Psoas muscle (tissue), 8 donors: ENCODE data around the gene FGF14. TPM values are rescaled to one million over a fixed set of nuclear protein-coding genes. Genes with fewer than 3 reads are reported as not detected.
"Not testable (repeated sequence)": the region's sequence is repeated elsewhere in the genome, so short reads cannot be mapped to it uniquely, and the experiment has no call there.

Experiments
- ATAC-seq, 4 donors: fragments of 200-7000 bp; cut with Tn5 transposase; one replicate each; pipeline ENCODE4 v1.9.1; 2020; ENCODE audit warnings: moderate library complexity in 3 of 4, mild to moderate bottlenecking in 2 of 4
- DNase-seq, 2 donors: peaks; one replicate each; pipeline ENCODE4 v3.0.0-alpha.2; 2020
- H3K27ac ChIP-seq: fragments of 200-600 bp; one replicate; pipeline ENCODE4 v1.8.0; 2022
- H3K27me3 ChIP-seq, 3 donors: fragments of 200-600 bp in 1 of 3; one replicate each; pipeline versions ENCODE4 v1.6.1 to v1.8.0; 2013 to 2022; ENCODE audit warnings: low read length in 2 of 3, mild to moderate bottlenecking in 2 of 3, moderate library complexity in 1 of 3; ENCODE audit not compliant: insufficient read depth in 3 of 3
- H3K36me3 ChIP-seq, 2 donors: fragments of 200-600 bp in 1 of 2; one replicate each; pipeline versions ENCODE4 v1.6.1 to v1.8.0; 2013 to 2022; ENCODE audit warnings: low read depth in 1 of 2, mild to moderate bottlenecking in 1 of 2, moderate library complexity in 1 of 2; ENCODE audit not compliant: insufficient read depth in 1 of 2
- H3K4me1 ChIP-seq: fragments of 200-600 bp; one replicate; pipeline ENCODE4 v1.8.0; 2022
- H3K4me3 ChIP-seq: fragments of 200-600 bp; one replicate; pipeline ENCODE4 v1.8.0; 2022; ENCODE audit warnings: mild to moderate bottlenecking
- H3K9me3 ChIP-seq: fragments of 200-600 bp; one replicate; pipeline ENCODE4 v1.8.0; 2022
- CTCF ChIP-seq: fragments of 200-600 bp; IDR thresholded peaks from one replicate; pipeline ENCODE4 v1.8.0; 2022; ENCODE audit warnings: antibody characterized with exemption
- WGBS, 3 donors: extraction: QIAGEN DNeasy Blood & Tissue Kit; methylation state at CpG; one replicate each; pipeline versions ENCODE4 v1.1.6 to v1.1.7; 2013; 5-methylcytosine and 5-hydroxymethylcytosine counted together
- intact Hi-C, 2 donors: fragments of 100-400 bp; cut with DNase I; formaldehyde crosslinking; loops; one replicate each; pipeline versions ENCODE4 v1.11.0 to v1.14.2; 2022
- polyA plus RNA-seq, 3 donors: library from polyadenylated mRNA; stranded (reverse); fragments of 200-250 nt; gene quantifications; one replicate each; pipeline ENCODE4 v1.2.3, GENCODE V29; 2013
- total RNA-seq, 4 donors: library from RNA; stranded (reverse); fragmentation: NEBNext Ultra II Directional in 2 of 4; extraction: Animal tissue kit (Norgen Biotek cat#: 25700) in 2 of 4; gene quantifications; one replicate each; pipeline versions ENCODE4 v1.2.1 to v1.2.4, GENCODE V29; 2021 to 2023
- donor health status: healthy with polysubstance abuse.
- donor health status: DM: no; HTN: no; CAD: no; lungs with moderate emphysema.
- donor health status: Bipolar disorder and iron deficiency.
- donor health status: healthy.
- donor health status: DM: yes; HTN: yes; CAD: no.
- donor health status: DM: no; HTN: no; CAD: no.
- donor health status: DM: no; HTN: no; CAD: no.
- donor health status: DM: yes; HTN: yes; CAD: no.

Gene FGF14
- total and polyA plus RNA-seq, 7 donors, result 0.01 to 0.05 (median 0.02) TPM; not detected in 4

GRCh38 chr13:101846249-101846648, 555.6 kb downstream of the FGF14 start:
- 49 to 68% (median 55%) methylated on average over 2 of the region's 2 CpGs for WGBS, 3 donors
- Histone ChIP-seq H3K27me3 (no peaks in the 10 kb centered on the region), H3K36me3 (no peaks in the 10 kb centered on the region), H3K27ac (no peak overlapping the region), H3K4me3 (no peak overlapping the region), H3K9me3 (no peaks in the 10 kb centered on the region), H3K4me1 (no peaks in the 10 kb centered on the region)
- DNase-seq (no peak), ATAC-seq (no peak)
- no peak for TF ChIP-seq CTCF
- intact Hi-C loops, result no loop called here

- intact Hi-C loops, result no loop called here
- no peak for DNase-seq
- WGBS, 3 donors, result 52 to 61% (median 59%) methylated on average over 4 of the region's 4 CpGs
- no peak for ATAC-seq
- Histone ChIP-seq H3K4me3 (no peak overlapping the region), H3K36me3 (no peaks in the 10 kb centered on the region), H3K27ac (no peak overlapping the region), H3K4me1 (no peaks in the 10 kb centered on the region), H3K9me3 (no peaks in the 10 kb centered on the region), H3K27me3 (no peaks in the 10 kb centered on the region)
- TF ChIP-seq CTCF, result no peak
Measured at GRCh38 chr13:101845245-101846020, 556.4 kb downstream of the FGF14 start.

- H3K36me3 ChIP-seq, result no peaks in the 10 kb centered on the region
- no peaks in the 10 kb centered on the region for H3K27me3 ChIP-seq
- intact Hi-C loops, result no loop called here
- H3K9me3 ChIP-seq, result no peaks in the 10 kb centered on the region
- TF ChIP-seq CTCF, result no peak
- ATAC-seq (no peak), DNase-seq (no peak)
- 27 to 30% (median 27%) methylated on average over 3 of the region's 3 CpGs for WGBS, 3 donors
- H3K4me3 ChIP-seq, result no peak overlapping the region
- H3K4me1 ChIP-seq, result no peaks in the 10 kb centered on the region
- H3K27ac ChIP-seq, result no peak overlapping the region
Measured at GRCh38 chr13:101841698-101842097, 560.1 kb downstream of the FGF14 start.

- Histone ChIP-seq H3K36me3 (no peaks in the 10 kb centered on the region), H3K4me3 (no peak overlapping the region), H3K4me1 (no peaks in the 10 kb centered on the region), H3K27me3 (no peaks in the 10 kb centered on the region), H3K27ac (no peak overlapping the region), H3K9me3 (no peaks in the 10 kb centered on the region)
- DNase-seq (no peak), ATAC-seq (no peak)
- intact Hi-C loops, result no loop called here
- TF ChIP-seq CTCF, result no peak
- 61 to 70% (median 65%) methylated on average over 2 of the region's 2 CpGs for WGBS, 3 donors
Measured at GRCh38 chr13:101838323-101838722, 563.5 kb downstream of the FGF14 start.

GRCh38 chr13:101837778-101838177, 564.1 kb downstream of the FGF14 start:
- 75 to 86% (median 80%) methylated on average over 4 of the region's 4 CpGs for WGBS, 3 donors
- H3K27me3 ChIP-seq, H3K4me3 ChIP-seq, DNase-seq, H3K4me1 ChIP-seq, intact Hi-C loops, H3K9me3 ChIP-seq, H3K27ac ChIP-seq, ATAC-seq, H3K36me3 ChIP-seq: not testable (repeated sequence)
